Choroid plexus epithelial cell (primary cell): ENCODE results near the gene MVK.

Experiments used
- DNase-seq: peaks from one replicate; pipeline ENCODE4 v3.0.0-alpha.2; 2010; ENCODE audit warnings: low read depth
- H3K4me3 ChIP-seq: 2 replicates; pipeline ENCODE4 v1.5.1; 2011; ENCODE audit warnings: low read depth, mild to moderate bottlenecking, control low read depth, low read length, moderate library complexity
- TF ChIP-seq, protein P1 (sequence below): conservative IDR thresholded peaks from 2 replicates; pipeline ENCODE4 v1.5.1; 2011; ENCODE audit warnings: low read depth, mild to moderate bottlenecking, control low read depth, inconsistent platforms, low read length, moderate library complexity

The MVK gene

GRCh38 chr12:109609342-109609741 is 35.7 kb downstream of the MVK start:
- no peak for DNase-seq
- no peak overlapping the region for H3K4me3 ChIP-seq
- TF ChIP-seq, protein P1, sequence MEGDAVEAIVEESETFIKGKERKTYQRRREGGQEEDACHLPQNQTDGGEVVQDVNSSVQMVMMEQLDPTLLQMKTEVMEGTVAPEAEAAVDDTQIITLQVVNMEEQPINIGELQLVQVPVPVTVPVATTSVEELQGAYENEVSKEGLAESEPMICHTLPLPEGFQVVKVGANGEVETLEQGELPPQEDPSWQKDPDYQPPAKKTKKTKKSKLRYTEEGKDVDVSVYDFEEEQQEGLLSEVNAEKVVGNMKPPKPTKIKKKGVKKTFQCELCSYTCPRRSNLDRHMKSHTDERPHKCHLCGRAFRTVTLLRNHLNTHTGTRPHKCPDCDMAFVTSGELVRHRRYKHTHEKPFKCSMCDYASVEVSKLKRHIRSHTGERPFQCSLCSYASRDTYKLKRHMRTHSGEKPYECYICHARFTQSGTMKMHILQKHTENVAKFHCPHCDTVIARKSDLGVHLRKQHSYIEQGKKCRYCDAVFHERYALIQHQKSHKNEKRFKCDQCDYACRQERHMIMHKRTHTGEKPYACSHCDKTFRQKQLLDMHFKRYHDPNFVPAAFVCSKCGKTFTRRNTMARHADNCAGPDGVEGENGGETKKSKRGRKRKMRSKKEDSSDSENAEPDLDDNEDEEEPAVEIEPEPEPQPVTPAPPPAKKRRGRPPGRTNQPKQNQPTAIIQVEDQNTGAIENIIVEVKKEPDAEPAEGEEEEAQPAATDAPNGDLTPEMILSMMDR: no peak

DNA sequence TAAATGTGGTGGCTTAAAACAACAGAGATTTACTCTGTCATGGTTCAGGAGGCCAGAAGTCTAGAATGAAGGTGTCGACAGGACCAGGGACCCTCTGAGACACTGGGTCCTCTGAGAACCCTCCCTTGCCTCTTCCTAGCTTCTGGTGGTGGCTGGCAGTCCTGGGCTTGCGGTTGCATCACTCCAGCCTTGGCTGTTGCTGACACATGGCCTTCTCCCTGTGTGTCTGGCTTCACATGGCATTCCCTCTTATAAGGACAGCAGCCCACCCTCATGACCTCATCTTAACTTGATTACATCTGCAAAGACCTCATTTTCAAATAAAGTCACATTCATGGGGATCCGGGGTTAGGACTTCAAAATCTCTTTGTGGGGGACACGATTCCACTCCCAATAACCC is 36.9 kb downstream of the MVK start:
- H3K4me3 ChIP-seq: no peak overlapping the region
- DNase-seq: no peak
- TF ChIP-seq, protein P1: no peak

GRCh38 chr12:109611223-109611622 is 37.6 kb downstream of the MVK start:
- DNase-seq: no peak
- TF ChIP-seq, protein P1: no peak
- no peak overlapping the region for H3K4me3 ChIP-seq

GRCh38 chr12:109612003-109612402 is 38.4 kb downstream of the MVK start:
- no peak overlapping the region for H3K4me3 ChIP-seq
- no peak for DNase-seq
- TF ChIP-seq, protein P1: no peak

DNA sequence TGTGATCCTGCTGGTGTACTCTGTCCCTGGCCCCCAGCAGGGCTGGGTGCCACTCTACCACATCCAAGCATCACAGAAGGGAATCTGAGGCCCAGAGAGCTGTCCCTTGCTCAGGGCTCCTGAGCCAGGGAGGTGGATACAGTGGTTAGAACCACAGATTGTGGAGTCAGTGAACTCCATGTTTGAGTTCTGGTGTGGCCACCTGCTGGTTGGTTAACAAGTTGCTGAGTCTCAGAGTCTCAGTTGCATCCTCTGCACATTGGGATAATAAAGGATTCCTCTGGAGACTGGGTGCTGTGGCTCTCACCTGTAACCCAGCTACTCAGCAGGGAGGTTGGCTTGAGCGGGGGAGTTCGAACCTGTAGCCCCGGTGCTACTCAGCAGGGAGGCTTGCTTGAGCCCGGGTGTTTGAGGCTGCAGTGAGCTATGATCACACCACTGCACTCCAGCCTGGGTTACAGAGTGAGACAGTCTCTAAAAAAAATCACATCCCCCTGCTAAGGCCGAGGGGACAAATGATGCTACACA is 39.4 kb downstream of the MVK start:
- TF ChIP-seq, protein P1: peak; percentile 58
- peak; percentile 41 for DNase-seq
- no peak overlapping the region for H3K4me3 ChIP-seq

DNA sequence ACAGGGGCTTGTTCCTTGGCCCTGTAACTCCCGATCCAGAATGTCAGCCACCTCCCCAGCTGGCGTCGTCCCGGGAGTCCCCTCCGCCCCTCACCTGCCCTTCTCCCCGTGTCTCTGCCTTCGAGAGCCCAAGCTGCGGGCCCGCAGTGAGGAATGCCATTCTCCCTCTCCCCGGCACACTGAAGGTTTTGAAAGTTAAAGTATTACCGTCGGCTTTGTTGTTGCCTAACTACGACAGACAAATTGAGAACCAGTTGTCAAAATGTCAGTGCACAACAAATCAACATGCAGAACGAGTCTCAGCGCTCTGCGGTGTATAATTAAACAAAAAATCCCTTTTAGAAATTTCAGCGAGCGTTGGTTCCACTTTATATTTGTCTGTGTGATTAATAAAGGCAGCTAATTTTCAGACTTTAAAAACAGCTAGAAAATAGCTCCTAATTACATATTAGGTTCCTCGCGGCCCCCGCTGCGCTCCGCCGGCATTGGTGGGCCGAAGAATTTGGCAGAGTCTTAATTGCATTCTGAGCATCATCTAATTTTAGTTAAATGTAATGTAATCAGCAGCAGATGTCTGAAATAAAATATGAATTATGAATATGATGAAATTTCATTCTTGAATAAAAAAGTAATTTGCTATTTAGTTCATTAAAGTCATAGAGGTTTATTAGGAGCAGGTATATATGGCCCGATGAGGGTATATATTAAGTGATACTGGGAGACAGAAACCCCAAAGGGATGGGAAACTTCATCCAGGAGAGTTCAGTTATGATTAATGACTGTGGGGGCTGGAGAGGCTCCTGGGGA is 40.3 kb downstream of the MVK start:
- DNase-seq: no peak
- no peak overlapping the region for H3K4me3 ChIP-seq
- TF ChIP-seq, protein P1: no peak
